ENCODE measurements around the gene TRIP6.

DNA sequence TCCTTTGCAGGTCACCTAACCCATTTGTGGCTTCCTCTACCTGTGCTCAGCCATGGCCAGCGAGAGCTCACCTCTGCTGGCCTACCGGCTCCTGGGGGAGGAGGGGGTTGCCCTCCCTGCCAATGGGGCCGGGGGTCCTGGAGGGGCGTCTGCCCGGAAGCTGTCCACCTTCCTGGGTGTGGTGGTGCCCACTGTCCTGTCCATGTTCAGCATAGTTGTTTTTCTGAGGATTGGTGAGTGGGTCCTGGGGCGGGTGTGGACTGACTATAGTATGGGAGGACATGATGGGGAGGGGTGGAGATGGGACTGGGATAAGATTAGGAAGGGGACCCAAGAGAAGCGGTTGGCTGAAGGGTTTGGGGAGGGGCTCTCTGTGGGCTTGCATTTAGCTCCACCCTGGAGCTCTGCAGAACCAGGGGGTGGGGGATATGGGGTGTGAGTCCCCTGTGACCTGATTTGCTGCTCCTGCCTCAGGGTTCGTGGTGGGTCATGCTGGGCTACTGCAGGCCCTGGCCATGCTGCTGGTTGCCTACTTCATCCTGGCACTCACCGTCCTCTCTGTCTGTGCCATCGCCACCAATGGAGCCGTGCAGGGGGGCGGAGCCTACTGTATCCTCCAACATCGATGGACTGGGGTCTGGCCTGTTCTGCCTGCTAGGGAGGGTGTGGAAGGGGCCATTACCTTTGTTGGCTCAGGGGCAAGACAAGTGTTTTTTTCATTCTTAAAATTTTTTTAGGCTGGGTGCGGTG lies 12.9 kb upstream of the TRIP6 start:
- TF ChIP-seq EP300 (IDR thresholded peaks at IDR 0.05) (no peak), POLR2AphosphoS5 (IDR thresholded peaks at IDR 0.05) (no peak)

All from esophagus muscularis mucosa (tissue), 3 donors.